HepG2 (cell line): ENCODE measurements around the gene CDK5RAP2. TPM values are rescaled to one million over a fixed set of nuclear protein-coding genes. Genes with fewer than 3 reads are reported as not detected.

ENCODE experiments used
- ETV5 ChIP-seq: IDR thresholded peaks from 2 replicates; pipeline ENCODE4 v1.6.1; 2018; ENCODE audit warnings: missing biosample characterization, missing genetic modification reagents, inconsistent platforms, borderline replicate concordance
- GLI4 ChIP-seq: sonication (generic); formaldehyde crosslinking; IDR thresholded peaks from 2 replicates; pipeline ENCODE4 v1.5.1; 2020; ENCODE audit warnings: missing genetic modification reagents, mild to moderate bottlenecking, moderate library complexity, borderline replicate concordance
- GPN1 ChIP-seq: sonication (generic); formaldehyde crosslinking; IDR thresholded peaks from 2 replicates; pipeline ENCODE4 v1.5.1; 2020; ENCODE audit warnings: missing genetic modification reagents, borderline replicate concordance
- ISX ChIP-seq: sonication (generic); formaldehyde crosslinking; conservative IDR thresholded peaks from 2 replicates; pipeline ENCODE4 v1.5.0; 2020; ENCODE audit warnings: missing genetic modification reagents
- NFE2L2 ChIP-seq: fragments of 150-350 bp; IDR thresholded peaks from 2 replicates; pipeline ENCODE4 v1.6.1; 2014; ENCODE audit warnings: low read length
- POGZ ChIP-seq: sonication (generic); formaldehyde crosslinking; IDR thresholded peaks from 2 replicates; pipeline ENCODE4 v1.4.0; 2020; ENCODE audit warnings: mild to moderate bottlenecking, missing genetic modification reagents
- RBFOX2 ChIP-seq: fragments of 200-400 bp; formaldehyde crosslinking; IDR thresholded peaks from 2 replicates; pipeline ENCODE4 v1.6.1; 2017; ENCODE audit warnings: low read depth, mild to moderate bottlenecking, low read length
- SIX1 ChIP-seq: sonication (generic); formaldehyde crosslinking; IDR thresholded peaks from 2 replicates; pipeline ENCODE4 v1.4.0; 2020; ENCODE audit warnings: missing genetic modification reagents, borderline replicate concordance
- TBL1XR1 ChIP-seq: fragments of 150-350 bp; IDR thresholded peaks from 2 replicates; pipeline ENCODE4 v1.6.1; 2014; ENCODE audit warnings: borderline replicate concordance, low read length; ENCODE audit not compliant: partially characterized antibody
- ZBTB7A ChIP-seq: sonication (generic); formaldehyde crosslinking; IDR thresholded peaks from 2 replicates; pipeline ENCODE4 v1.8.0; 2022; ENCODE audit warnings: mild to moderate bottlenecking, missing genetic modification reagents
- ZNF350 ChIP-seq: sonication (generic); formaldehyde crosslinking; IDR thresholded peaks from 2 replicates; pipeline ENCODE4 v1.4.0; 2020; ENCODE audit warnings: mild to moderate bottlenecking, low read depth, missing genetic modification reagents, borderline replicate concordance
- ZNF431 ChIP-seq: sonication (generic); formaldehyde crosslinking; IDR thresholded peaks from 2 replicates; pipeline ENCODE4 v1.9.0; 2022; ENCODE audit warnings: missing genetic modification reagents, low read depth, mild to moderate bottlenecking, borderline replicate concordance
- ZNF460 ChIP-seq: sonication (generic); formaldehyde crosslinking; IDR thresholded peaks from 2 replicates; pipeline ENCODE4 v1.5.1; 2020; ENCODE audit warnings: missing genetic modification reagents, mild to moderate bottlenecking, borderline replicate concordance
- ZNF547 ChIP-seq: sonication (generic); formaldehyde crosslinking; IDR thresholded peaks from 2 replicates; pipeline ENCODE4 v1.5.1; 2020; ENCODE audit warnings: mild to moderate bottlenecking, missing genetic modification reagents
- ZNF607 ChIP-seq: sonication (generic); formaldehyde crosslinking; IDR thresholded peaks from 2 replicates; pipeline ENCODE4 v1.5.1; 2020; ENCODE audit warnings: missing genetic modification reagents, mild to moderate bottlenecking, borderline replicate concordance
- ZNF782 ChIP-seq: sonication (generic); formaldehyde crosslinking; IDR thresholded peaks from 2 replicates; pipeline ENCODE4 v1.4.0; 2020; ENCODE audit warnings: missing genetic modification reagents, mild to moderate bottlenecking, borderline replicate concordance
- ZSCAN9 ChIP-seq: IDR thresholded peaks from 2 replicates; pipeline ENCODE4 v1.6.1; 2016; ENCODE audit warnings: borderline replicate concordance
- polyA plus RNA-seq, 8 experiments: library from polyadenylated mRNA; depleted of rRNA in 3 of 8; stranded (reverse) in 7 of 8; unstranded in 1 of 8; fragments of >200 nt; fragmentation: Illumina TruSeq in 4 of 8; extraction: Trizol in 4 of 8; gene quantifications; 2 replicates each; pipeline versions ENCODE4 v1.2.1 to v1.2.3, GENCODE V29; 2011 to 2016; ENCODE audit warnings: low read depth in 4 of 8, missing spikeins in 1 of 8, mixed read lengths in 1 of 8; ENCODE audit not compliant: insufficient read depth in 1 of 8
- total RNA-seq, 5 experiments: library from RNA; depleted of rRNA; stranded (reverse); fragments of >200 nt; fragmentation: Illumina TruSeq; extraction: Trizol; gene quantifications; 2 replicates each; pipeline ENCODE4 v1.2.3, GENCODE V29; 2016; ENCODE audit warnings: low read depth in 1 of 5
- TF ChIP-seq, protein P1 (sequence below): sonication (generic); formaldehyde crosslinking; IDR thresholded peaks from 2 replicates; pipeline ENCODE4 v1.8.1; 2023; ENCODE audit warnings: mild to moderate bottlenecking, missing genetic modification reagents
- TF ChIP-seq, protein P2 (sequence below): sonication (generic); formaldehyde crosslinking; IDR thresholded peaks from 2 replicates; pipeline ENCODE4 v1.4.0; 2020; ENCODE audit warnings: mild to moderate bottlenecking, missing genetic modification reagents, borderline replicate concordance
- TF ChIP-seq, protein P3 (sequence below): IDR thresholded peaks from 2 replicates; pipeline ENCODE4 v1.6.1; 2016; ENCODE audit warnings: low read depth, borderline replicate concordance
- TF ChIP-seq, protein P4 (sequence below): sonication (generic); formaldehyde crosslinking; IDR thresholded peaks from 2 replicates; pipeline ENCODE4 v1.8.1; 2023; ENCODE audit warnings: missing genetic modification reagents, mild to moderate bottlenecking, borderline replicate concordance
- TF ChIP-seq, protein P5 (sequence below): sonication (generic); formaldehyde crosslinking; IDR thresholded peaks from 2 replicates; pipeline ENCODE4 v1.5.0; 2020; ENCODE audit warnings: missing genetic modification reagents

The CDK5RAP2 gene
- total and polyA plus RNA-seq, 2 of the 13 experiments (the other 11 are each of a cell fraction or from before 2014, with no cell fraction given) = 31.8 to 42.2 TPM

DNA sequence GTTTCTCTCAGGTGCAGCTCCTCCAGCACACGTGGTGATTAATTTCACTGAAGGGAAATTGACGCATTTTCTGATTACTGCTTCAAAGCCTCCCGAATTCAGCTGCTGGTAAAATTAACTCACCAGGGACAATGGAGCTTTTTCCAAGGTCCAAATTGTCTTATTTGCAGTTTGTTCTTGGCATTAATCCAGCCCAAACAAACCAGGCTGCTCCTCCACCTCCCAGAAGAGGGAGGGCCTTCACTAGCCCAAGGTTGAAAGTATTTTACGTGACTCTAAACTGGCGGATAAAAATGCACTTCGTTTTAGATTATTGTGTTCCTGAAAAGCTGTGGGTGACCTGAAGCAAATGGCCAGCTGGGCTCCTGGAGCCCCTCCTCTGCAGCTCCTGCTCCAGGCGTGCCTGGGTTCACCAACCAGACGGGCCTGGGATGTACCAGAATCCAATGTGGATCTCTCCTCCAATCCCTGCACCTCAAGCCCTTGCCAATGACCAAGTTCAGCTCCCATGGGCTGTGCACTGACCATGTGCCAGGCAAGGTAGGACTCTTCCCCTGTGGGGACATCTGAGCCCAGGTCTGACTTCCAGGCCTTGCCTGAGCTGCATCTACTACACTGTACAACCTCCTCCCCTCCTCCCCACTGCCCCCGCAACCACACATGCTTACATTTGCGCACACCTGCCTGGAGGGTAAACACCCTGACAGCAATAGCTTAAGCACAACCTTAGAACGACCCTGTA lies 193.4 kb downstream of the CDK5RAP2 start (continued):
- no peak; the same call in 1 of the 2 replicates for TF ChIP-seq ETV5 (CRISPR knock-in tag)
- no peak; the same call in 1 of the 2 replicates for TF ChIP-seq ZSCAN9 (CRISPR knock-in tag)
- TF ChIP-seq ZNF607 (CRISPR knock-in tag) = no peak
- no peak for TF ChIP-seq TBL1XR1
- TF ChIP-seq RBFOX2 = no peak
- no peak for TF ChIP-seq ZNF460 (CRISPR knock-in tag)
- TF ChIP-seq, protein P1, sequence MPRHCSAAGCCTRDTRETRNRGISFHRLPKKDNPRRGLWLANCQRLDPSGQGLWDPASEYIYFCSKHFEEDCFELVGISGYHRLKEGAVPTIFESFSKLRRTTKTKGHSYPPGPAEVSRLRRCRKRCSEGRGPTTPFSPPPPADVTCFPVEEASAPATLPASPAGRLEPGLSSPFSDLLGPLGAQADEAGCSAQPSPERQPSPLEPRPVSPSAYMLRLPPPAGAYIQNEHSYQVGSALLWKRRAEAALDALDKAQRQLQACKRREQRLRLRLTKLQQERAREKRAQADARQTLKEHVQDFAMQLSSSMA = no peak
- no peak for TF ChIP-seq ZBTB7A (CRISPR knock-in tag)
- no peak for TF ChIP-seq NFE2L2
- TF ChIP-seq ZNF782 (CRISPR knock-in tag) = peak; percentile 75; the same call in 1 of the 2 replicates
- no peak for TF ChIP-seq SIX1
- no peak for TF ChIP-seq ZNF547 (CRISPR knock-in tag)
- TF ChIP-seq, protein P2, sequence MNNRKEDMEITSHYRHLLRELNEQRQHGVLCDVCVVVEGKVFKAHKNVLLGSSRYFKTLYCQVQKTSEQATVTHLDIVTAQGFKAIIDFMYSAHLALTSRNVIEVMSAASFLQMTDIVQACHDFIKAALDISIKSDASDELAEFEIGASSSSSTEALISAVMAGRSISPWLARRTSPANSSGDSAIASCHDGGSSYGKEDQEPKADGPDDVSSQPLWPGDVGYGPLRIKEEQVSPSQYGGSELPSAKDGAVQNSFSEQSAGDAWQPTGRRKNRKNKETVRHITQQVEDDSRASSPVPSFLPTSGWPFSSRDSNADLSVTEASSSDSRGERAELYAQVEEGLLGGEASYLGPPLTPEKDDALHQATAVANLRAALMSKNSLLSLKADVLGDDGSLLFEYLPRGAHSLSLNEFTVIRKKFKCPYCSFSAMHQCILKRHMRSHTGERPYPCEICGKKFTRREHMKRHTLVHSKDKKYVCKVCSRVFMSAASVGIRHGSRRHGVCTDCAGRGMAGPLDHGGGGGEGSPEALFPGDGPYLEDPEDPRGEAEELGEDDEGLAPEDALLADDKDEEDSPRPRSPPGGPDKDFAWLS (CRISPR knock-in tag) = no peak
- no peak for TF ChIP-seq GPN1 (CRISPR knock-in tag)
- TF ChIP-seq ZNF431 (CRISPR knock-in tag) = no peak
- TF ChIP-seq GLI4 (CRISPR knock-in tag) = no peak
- TF ChIP-seq, protein P3, sequence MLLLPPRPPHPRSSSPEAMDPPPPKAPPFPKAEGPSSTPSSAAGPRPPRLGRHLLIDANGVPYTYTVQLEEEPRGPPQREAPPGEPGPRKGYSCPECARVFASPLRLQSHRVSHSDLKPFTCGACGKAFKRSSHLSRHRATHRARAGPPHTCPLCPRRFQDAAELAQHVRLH (CRISPR knock-in tag) = no peak
- TF ChIP-seq, protein P4, sequence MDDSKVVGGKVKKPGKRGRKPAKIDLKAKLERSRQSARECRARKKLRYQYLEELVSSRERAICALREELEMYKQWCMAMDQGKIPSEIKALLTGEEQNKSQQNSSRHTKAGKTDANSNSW (CRISPR knock-in tag) = no peak
- no peak for TF ChIP-seq POGZ (CRISPR knock-in tag)
- TF ChIP-seq ZNF350 = no peak
- TF ChIP-seq ISX = no peak
- TF ChIP-seq, protein P5, sequence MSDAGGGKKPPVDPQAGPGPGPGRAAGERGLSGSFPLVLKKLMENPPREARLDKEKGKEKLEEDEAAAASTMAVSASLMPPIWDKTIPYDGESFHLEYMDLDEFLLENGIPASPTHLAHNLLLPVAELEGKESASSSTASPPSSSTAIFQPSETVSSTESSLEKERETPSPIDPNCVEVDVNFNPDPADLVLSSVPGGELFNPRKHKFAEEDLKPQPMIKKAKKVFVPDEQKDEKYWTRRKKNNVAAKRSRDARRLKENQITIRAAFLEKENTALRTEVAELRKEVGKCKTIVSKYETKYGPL (CRISPR knock-in tag) = no peak
